T1000 (cell line): ENCODE data around the gene PHKB.

ENCODE experiments used
- DNase-seq: peaks from one replicate; lab custom pipeline; 2025; ENCODE audit warnings: mixed read lengths; lab: John Stamatoyannopoulos, UW

PHKB gene

GRCh38 chr16:47568351-47568750, 107.2 kb downstream of the PHKB start:
- no peak for DNase-seq

- DNase-seq: no peak
Observed at GRCh38 chr16:47571049-47571448, 109.9 kb downstream of the PHKB start.

- no peak for DNase-seq
Observed at GRCh38 chr16:47571711-47572110, 110.6 kb downstream of the PHKB start.

- no peak for DNase-seq
Observed at GRCh38 chr16:47574091-47575054, 113.2 kb downstream of the PHKB start.

- DNase-seq: no peak
Observed at GRCh38 chr16:47577029-47577428, 115.9 kb downstream of the PHKB start.

- no peak for DNase-seq
Observed at GRCh38 chr16:47578033-47578432, 116.9 kb downstream of the PHKB start.

GRCh38 chr16:47578573-47578972, 117.4 kb downstream of the PHKB start:
- DNase-seq: no peak

- DNase-seq: no peak
Observed at GRCh38 chr16:47581114-47581513, 120.0 kb downstream of the PHKB start.

GRCh38 chr16:47584464-47585225, 123.5 kb downstream of the PHKB start:
- no peak for DNase-seq

GRCh38 chr16:47586121-47586520, 125.0 kb downstream of the PHKB start:
- no peak for DNase-seq

GRCh38 chr16:47590472-47590871, 129.3 kb downstream of the PHKB start:
- no peak for DNase-seq

- no peak for DNase-seq
Observed at GRCh38 chr16:47592232-47592631, 131.1 kb downstream of the PHKB start.

- no peak for DNase-seq
Observed at GRCh38 chr16:47599512-47599911, 138.4 kb downstream of the PHKB start.

GRCh38 chr16:47600376-47600775, 139.2 kb downstream of the PHKB start:
- no peak for DNase-seq

GRCh38 chr16:47604306-47604705, 143.2 kb downstream of the PHKB start:
- DNase-seq: no peak

GRCh38 chr16:47611042-47611441, 149.9 kb downstream of the PHKB start:
- no peak for DNase-seq

GRCh38 chr16:47611848-47612493, 150.8 kb downstream of the PHKB start:
- no peak for DNase-seq

- no peak for DNase-seq
Observed at GRCh38 chr16:47612711-47613110, 151.6 kb downstream of the PHKB start.

GRCh38 chr16:47613251-47613650, 152.1 kb downstream of the PHKB start:
- DNase-seq: no peak

GRCh38 chr16:47617732-47618131, 156.6 kb downstream of the PHKB start:
- DNase-seq: no peak

GRCh38 chr16:47622451-47623176, 161.5 kb downstream of the PHKB start:
- DNase-seq: no peak

GRCh38 chr16:47624563-47624962, 163.4 kb downstream of the PHKB start:
- no peak for DNase-seq
